GM10248 (cell line): ENCODE data around the gene TAB3.
A peak's percentile ranks its signal among the peaks of the same experiment; 100 is the strongest.

Experiments used
- CTCF ChIA-PET: fragments of 300-600 bp; sonication (Branson Sonifier 250); formaldehyde crosslinking; extraction: SDS; loops from one replicate; lab custom pipeline; 2021; ENCODE audit warnings: antibody characterized with exemption; lab: Yijun Ruan, JAX
- POLR2A ChIA-PET: fragments of 350-650 bp; sonication (Branson Sonifier 250); formaldehyde crosslinking; extraction: SDS; loops from one replicate; lab custom pipeline; 2020; ENCODE audit warnings: antibody characterized with exemption; lab: Yijun Ruan, JAX
- DNase-seq: peaks from one replicate; pipeline ENCODE4 v3.0.0; 2012; ENCODE audit errors: extremely low spot score
- TF ChIP-seq, protein P1 (sequence below): IDR thresholded peaks from 2 replicates; pipeline ENCODE4 v1.5.1; 2012; ENCODE audit warnings: mild to moderate bottlenecking, low read depth; ENCODE audit errors: extremely low read depth, missing control alignments, control extremely low read depth

Gene TAB3

DNA sequence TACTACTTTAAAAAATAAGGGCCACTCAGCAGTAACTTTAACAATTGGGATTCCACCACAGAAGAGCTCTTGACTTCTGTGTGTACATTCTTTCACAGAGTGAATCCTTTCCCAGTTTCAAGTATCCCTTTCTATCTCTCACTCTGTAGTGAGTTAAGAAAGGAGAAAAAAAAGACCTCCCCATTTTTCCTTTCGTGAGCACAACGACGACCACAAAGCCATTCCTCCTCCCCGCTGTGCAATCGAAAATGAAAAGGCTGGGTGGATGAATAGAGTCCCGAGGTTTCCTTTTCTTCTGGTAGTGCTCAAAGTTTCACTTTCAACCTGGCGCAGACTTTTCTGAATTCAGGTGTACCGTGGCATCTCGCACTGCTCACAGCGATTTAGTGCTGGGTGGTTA lies 58.0 kb downstream of the TAB3 start:
- no peak for DNase-seq
- POLR2A ChIA-PET: no interaction called here
- CTCF ChIA-PET: interaction anchor here (1.6 kb wide), 1 partner anchor 8 kb away, joined by 4 read pairs; no protein-coding TSS in a partner anchor
- TF ChIP-seq, protein P1, sequence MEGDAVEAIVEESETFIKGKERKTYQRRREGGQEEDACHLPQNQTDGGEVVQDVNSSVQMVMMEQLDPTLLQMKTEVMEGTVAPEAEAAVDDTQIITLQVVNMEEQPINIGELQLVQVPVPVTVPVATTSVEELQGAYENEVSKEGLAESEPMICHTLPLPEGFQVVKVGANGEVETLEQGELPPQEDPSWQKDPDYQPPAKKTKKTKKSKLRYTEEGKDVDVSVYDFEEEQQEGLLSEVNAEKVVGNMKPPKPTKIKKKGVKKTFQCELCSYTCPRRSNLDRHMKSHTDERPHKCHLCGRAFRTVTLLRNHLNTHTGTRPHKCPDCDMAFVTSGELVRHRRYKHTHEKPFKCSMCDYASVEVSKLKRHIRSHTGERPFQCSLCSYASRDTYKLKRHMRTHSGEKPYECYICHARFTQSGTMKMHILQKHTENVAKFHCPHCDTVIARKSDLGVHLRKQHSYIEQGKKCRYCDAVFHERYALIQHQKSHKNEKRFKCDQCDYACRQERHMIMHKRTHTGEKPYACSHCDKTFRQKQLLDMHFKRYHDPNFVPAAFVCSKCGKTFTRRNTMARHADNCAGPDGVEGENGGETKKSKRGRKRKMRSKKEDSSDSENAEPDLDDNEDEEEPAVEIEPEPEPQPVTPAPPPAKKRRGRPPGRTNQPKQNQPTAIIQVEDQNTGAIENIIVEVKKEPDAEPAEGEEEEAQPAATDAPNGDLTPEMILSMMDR: no peak

GRCh38 chrX:30830326-30830943 lies 58.6 kb downstream of the TAB3 start:
- TF ChIP-seq, protein P1: no peak
- ChIA-PET CTCF (no interaction called here), POLR2A (no interaction called here)
- no peak for DNase-seq

- POLR2A ChIA-PET: no interaction called here
- TF ChIP-seq, protein P1: no peak
- CTCF ChIA-PET: no interaction called here
- DNase-seq: no peak
These were observed 64.8 kb downstream of the TAB3 start for GRCh38 chrX:30824275-30824674.

- POLR2A ChIA-PET: no interaction called here
- CTCF ChIA-PET: interaction anchor here (1.2 kb wide), 1 partner anchor 9 kb away, joined by 4 read pairs; no protein-coding TSS in a partner anchor
- DNase-seq: no peak
- TF ChIP-seq, protein P1: no peak
These were observed 66.3 kb downstream of the TAB3 start for GRCh38 chrX:30822764-30823163.

DNA sequence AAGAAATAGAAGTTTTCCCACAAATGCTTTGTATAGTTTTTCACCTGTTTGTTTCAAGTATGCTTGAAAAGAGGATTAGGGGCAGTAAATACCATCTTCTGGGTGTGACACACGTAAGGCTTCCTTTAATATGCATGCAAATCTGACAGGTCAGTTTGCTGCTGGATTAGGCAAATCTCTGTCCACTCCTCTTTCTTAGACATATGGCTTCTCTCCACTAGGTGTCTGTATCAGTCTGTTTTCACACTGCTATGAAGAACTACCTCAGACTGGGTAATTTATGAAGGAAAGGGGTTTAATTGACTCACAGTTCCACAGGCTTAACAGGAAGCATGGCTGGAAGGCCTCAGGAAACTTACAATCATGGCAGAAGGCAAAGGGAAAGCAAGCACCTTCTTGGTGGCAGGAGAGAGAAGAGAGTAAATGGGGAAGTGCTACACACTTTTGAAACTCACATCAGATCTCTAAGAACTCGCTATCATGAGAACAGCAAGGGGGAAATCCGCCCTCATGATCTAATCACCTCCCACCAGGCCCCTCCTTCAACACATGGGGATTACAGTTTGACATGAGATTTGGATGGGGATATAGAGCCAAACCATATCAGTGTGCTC lies 66.9 kb downstream of the TAB3 start:
- DNase-seq: peak; percentile 5
- POLR2A ChIA-PET: no interaction called here
- TF ChIP-seq, protein P1: no peak
- CTCF ChIA-PET: interaction anchor here (1.2 kb wide), 2 partner anchors 10 to 86 kb away, joined by 4 read pairs; no protein-coding TSS in a partner anchor

GRCh38 chrX:30821116-30821515 lies 67.9 kb downstream of the TAB3 start:
- DNase-seq: no peak
- POLR2A ChIA-PET: no interaction called here
- TF ChIP-seq, protein P1: no peak
- CTCF ChIA-PET: interaction anchor here (0.9 to 1.2 kb wide), 2 partner anchors 17 to 85 kb away, joined by 3 to 4 read pairs; no protein-coding TSS in a partner anchor
